ENCODE results near the gene NEURL1B.

NEURL1B gene

GRCh38 chr5:172714491-172715420, 73.7 kb downstream of the NEURL1B start:
- peak; percentile 25 to 30 for DNase-seq (ENCODE audit: low read depth in 2 of 2)

GRCh38 chr5:172715421-172715780, 74.3 kb downstream of the NEURL1B start:
- no peak for DNase-seq (ENCODE audit: low read depth in 2 of 2)

- DNase-seq (ENCODE audit: low read depth in 2 of 2), result no peak
These were observed 75.0 kb downstream of the NEURL1B start for GRCh38 chr5:172715931-172716682.

- peak; percentile 58 to 61 for DNase-seq (ENCODE audit: low read depth in 2 of 2)
These were observed 75.8 kb downstream of the NEURL1B start for GRCh38 chr5:172716796-172717313.

- DNase-seq (ENCODE audit: low read depth in 2 of 2), result no peak
These were observed 76.6 kb downstream of the NEURL1B start for GRCh38 chr5:172717481-172718195.

- no peak for DNase-seq (ENCODE audit: low read depth in 2 of 2)
These were observed 77.6 kb downstream of the NEURL1B start for GRCh38 chr5:172718527-172719114.

GRCh38 chr5:172719211-172719610, 78.1 kb downstream of the NEURL1B start:
- no peak for DNase-seq (ENCODE audit: low read depth in 2 of 2)

- no peak for DNase-seq (ENCODE audit: low read depth in 2 of 2)
These were observed 79.6 kb downstream of the NEURL1B start for GRCh38 chr5:172720655-172721054.

GRCh38 chr5:172721455-172722326, 80.6 kb downstream of the NEURL1B start:
- no peak for DNase-seq (ENCODE audit: low read depth in 2 of 2)

GRCh38 chr5:172722327-172722815, 81.3 kb downstream of the NEURL1B start:
- peak in 1 of 2 donors; percentile 17 for DNase-seq (ENCODE audit: low read depth in 2 of 2)

GRCh38 chr5:172723508-172723907, 82.4 kb downstream of the NEURL1B start:
- DNase-seq (ENCODE audit: low read depth in 2 of 2), result no peak

GRCh38 chr5:172724242-172725183, 83.5 kb downstream of the NEURL1B start:
- no peak for DNase-seq (ENCODE audit: low read depth in 2 of 2)

GRCh38 chr5:172725273-172725672, 84.2 kb downstream of the NEURL1B start:
- no peak for DNase-seq (ENCODE audit: low read depth in 2 of 2)

- DNase-seq (ENCODE audit: low read depth in 2 of 2), result no peak
These were observed 84.7 kb downstream of the NEURL1B start for GRCh38 chr5:172725785-172726184.

GRCh38 chr5:172726966-172727365, 85.9 kb downstream of the NEURL1B start:
- DNase-seq (ENCODE audit: low read depth in 2 of 2), result no peak

GRCh38 chr5:172727551-172727950, 86.5 kb downstream of the NEURL1B start:
- DNase-seq (ENCODE audit: low read depth in 2 of 2), result no peak

- DNase-seq (ENCODE audit: low read depth in 2 of 2), result no peak
These were observed 87.6 kb downstream of the NEURL1B start for GRCh38 chr5:172728481-172729241.

- DNase-seq (ENCODE audit: low read depth in 2 of 2), result no peak
These were observed 88.5 kb downstream of the NEURL1B start for GRCh38 chr5:172729588-172729987.
